ENCODE measurements around the gene TYMS.
"Not testable (repeated sequence)": the region's sequence is repeated elsewhere in the genome, so short reads cannot be mapped to it uniquely, and the experiment has no call there.

TYMS gene

GRCh38 chr18:676736-677135, 19.3 kb downstream of the TYMS start:
- DNase-seq (ENCODE audit: low read depth in 1 of 2, low spot score in 1 of 2) = no peak

- DNase-seq (ENCODE audit: low read depth in 1 of 2, low spot score in 1 of 2) = no peak
Observed at GRCh38 chr18:677145-677544, 19.7 kb downstream of the TYMS start.

GRCh38 chr18:677951-678381, 20.5 kb downstream of the TYMS start:
- no peak for DNase-seq (ENCODE audit: low read depth in 1 of 2, low spot score in 1 of 2)

GRCh38 chr18:678482-679182, 21.2 kb downstream of the TYMS start:
- no peak for DNase-seq (ENCODE audit: low read depth in 1 of 2, low spot score in 1 of 2)

- DNase-seq (ENCODE audit: low read depth in 1 of 2, low spot score in 1 of 2) = no peak
Observed at GRCh38 chr18:679516-679915, 22.1 kb downstream of the TYMS start.

- DNase-seq (ENCODE audit: low read depth in 1 of 2, low spot score in 1 of 2) = no peak
Observed at GRCh38 chr18:680392-680791, 22.9 kb downstream of the TYMS start.

GRCh38 chr18:681985-682384, 24.5 kb downstream of the TYMS start:
- DNase-seq (ENCODE audit: low read depth in 1 of 2, low spot score in 1 of 2) = no peak

GRCh38 chr18:682416-682815, 25.0 kb downstream of the TYMS start:
- not testable (repeated sequence) for DNase-seq (ENCODE audit: low read depth in 1 of 2, low spot score in 1 of 2)

GRCh38 chr18:682833-683232, 25.4 kb downstream of the TYMS start:
- DNase-seq (ENCODE audit: low read depth in 1 of 2, low spot score in 1 of 2) = no peak

GRCh38 chr18:683531-683930, 26.1 kb downstream of the TYMS start:
- DNase-seq (ENCODE audit: low read depth in 1 of 2, low spot score in 1 of 2) = no peak

GRCh38 chr18:685438-685837, 28.0 kb downstream of the TYMS start:
- no peak for DNase-seq (ENCODE audit: low read depth in 1 of 2, low spot score in 1 of 2)

GRCh38 chr18:686339-687111, 29.1 kb downstream of the TYMS start:
- no peak for DNase-seq (ENCODE audit: low read depth in 1 of 2, low spot score in 1 of 2)

GRCh38 chr18:688323-688722, 30.9 kb downstream of the TYMS start:
- no peak for DNase-seq (ENCODE audit: low read depth in 1 of 2, low spot score in 1 of 2)

- DNase-seq (ENCODE audit: low read depth in 1 of 2, low spot score in 1 of 2) = no peak
Observed at GRCh38 chr18:692824-693223, 35.4 kb downstream of the TYMS start.

- DNase-seq (ENCODE audit: low read depth in 1 of 2, low spot score in 1 of 2) = no peak
Observed at GRCh38 chr18:693466-694187, 36.2 kb downstream of the TYMS start.

GRCh38 chr18:697012-697411, 39.6 kb downstream of the TYMS start:
- DNase-seq (ENCODE audit: low read depth in 1 of 2, low spot score in 1 of 2) = no peak

- no peak for DNase-seq (ENCODE audit: low read depth in 1 of 2, low spot score in 1 of 2)
Observed at GRCh38 chr18:697800-698199, 40.3 kb downstream of the TYMS start.

GRCh38 chr18:703213-703967, 45.9 kb downstream of the TYMS start:
- no peak for DNase-seq (ENCODE audit: low read depth in 1 of 2, low spot score in 1 of 2)

- DNase-seq (ENCODE audit: low read depth in 1 of 2, low spot score in 1 of 2) = no peak
Observed at GRCh38 chr18:706405-706804, 49.0 kb downstream of the TYMS start.

GRCh38 chr18:708096-708495, 50.6 kb downstream of the TYMS start:
- DNase-seq (ENCODE audit: low read depth in 1 of 2, low spot score in 1 of 2) = no peak

GRCh38 chr18:709771-710170, 52.3 kb downstream of the TYMS start:
- no peak for DNase-seq (ENCODE audit: low read depth in 1 of 2, low spot score in 1 of 2)

All from stimulated activated CD4-positive, alpha-beta T cell treated with anti-CD3 and anti-CD28 coated beads, Interleukin-15, amount 100 ng/mL, for 1 hour (primary cell).